ENCODE measurements around the gene PHF20.
A peak's percentile ranks its signal among the peaks of the same experiment; 100 is the strongest.
"Not testable (repeated sequence)": the region's sequence is repeated elsewhere in the genome, so short reads cannot be mapped to it uniquely, and the experiment has no call there.

The PHF20 gene

DNA sequence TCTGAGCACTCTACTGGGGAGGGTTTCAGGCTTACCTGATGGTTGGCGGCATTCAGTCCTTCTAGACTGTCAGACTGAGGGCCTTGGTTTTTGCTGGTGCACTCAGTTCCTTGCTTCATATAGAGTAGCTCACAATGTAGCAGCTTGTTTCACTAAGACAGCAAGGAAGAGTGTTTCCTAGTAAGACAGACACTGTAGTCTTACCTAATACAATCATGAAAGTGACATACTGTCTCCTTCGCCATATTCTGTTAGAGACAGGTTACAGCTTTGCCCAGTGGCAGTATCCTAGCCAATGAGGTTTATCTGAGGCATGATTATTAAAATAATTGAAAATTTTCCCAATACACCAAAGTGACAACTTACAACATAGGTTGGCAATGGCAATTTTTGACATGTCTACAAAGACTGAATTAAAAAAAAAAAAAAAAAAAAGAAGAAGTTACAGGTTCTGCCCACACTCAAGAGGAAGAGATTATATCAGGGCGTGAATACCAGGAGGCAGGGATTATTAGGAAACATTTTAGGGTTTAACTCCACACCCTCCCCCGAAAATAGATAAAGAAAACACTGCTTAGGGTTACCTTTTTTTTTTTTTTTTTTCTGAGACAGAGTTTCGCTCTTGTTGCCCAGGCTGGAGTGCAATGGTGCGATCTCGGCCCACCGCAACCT is 115.7 kb downstream of the PHF20 start:
- DNase-seq, result no peak

- DNase-seq, result no peak
These were observed 116.8 kb downstream of the PHF20 start for GRCh38 chr20:35888657-35889056.

DNA sequence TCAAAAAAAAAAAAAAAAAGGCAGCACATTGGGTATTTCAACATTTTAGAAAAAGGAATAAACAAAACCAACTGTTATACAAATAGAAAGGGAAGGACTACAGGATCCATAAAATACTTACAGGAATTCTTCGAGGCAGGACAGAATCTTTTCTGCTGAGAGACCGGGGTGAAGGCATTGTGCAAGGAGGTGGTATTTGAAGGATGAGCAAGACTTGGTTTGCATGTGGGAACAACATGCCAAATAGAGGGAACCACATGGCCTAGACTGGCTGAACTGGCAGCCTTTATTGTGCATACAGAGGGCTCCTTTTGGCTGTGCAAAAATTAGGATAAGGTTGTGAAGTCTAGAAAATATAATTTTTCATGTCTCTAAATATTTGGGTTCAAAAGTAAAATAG is 119.6 kb downstream of the PHF20 start:
- DNase-seq, result peak; percentile 46

DNA sequence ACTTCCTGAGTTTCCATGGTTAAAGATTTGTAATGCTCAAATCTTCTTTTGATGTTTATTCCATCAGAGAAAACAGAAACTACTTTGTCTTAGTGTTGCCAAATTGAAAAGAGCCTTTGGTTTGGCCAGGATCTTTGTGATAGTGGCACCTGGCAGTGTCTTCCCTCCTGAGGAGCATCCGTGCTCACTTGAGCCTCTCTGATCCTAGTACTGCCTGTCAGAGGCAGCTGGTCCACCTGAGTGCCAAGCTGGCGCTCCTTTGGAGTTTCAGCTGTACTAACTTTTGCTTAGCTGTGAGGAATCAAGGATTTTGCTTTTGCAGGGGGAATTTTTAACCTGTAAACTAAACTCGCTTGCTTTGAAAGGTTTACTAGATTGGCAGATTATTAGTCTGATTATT is 121.1 kb downstream of the PHF20 start:
- no peak for DNase-seq

- no peak for DNase-seq
These were observed 122.1 kb downstream of the PHF20 start for GRCh38 chr20:35893942-35894341.

GRCh38 chr20:35895516-35895915 is 123.7 kb downstream of the PHF20 start:
- not testable (repeated sequence) for DNase-seq

- no peak for DNase-seq
These were observed 127.2 kb downstream of the PHF20 start for GRCh38 chr20:35899064-35899463.

GRCh38 chr20:35901230-35901629 is 129.4 kb downstream of the PHF20 start:
- DNase-seq, result not testable (repeated sequence)

GRCh38 chr20:35901678-35902544 is 130.1 kb downstream of the PHF20 start:
- peak; percentile 84 for DNase-seq

GRCh38 chr20:35902545-35902941 is 130.7 kb downstream of the PHF20 start:
- DNase-seq, result no peak

GRCh38 chr20:35903843-35904242 is 132.0 kb downstream of the PHF20 start:
- DNase-seq, result no peak

DNA sequence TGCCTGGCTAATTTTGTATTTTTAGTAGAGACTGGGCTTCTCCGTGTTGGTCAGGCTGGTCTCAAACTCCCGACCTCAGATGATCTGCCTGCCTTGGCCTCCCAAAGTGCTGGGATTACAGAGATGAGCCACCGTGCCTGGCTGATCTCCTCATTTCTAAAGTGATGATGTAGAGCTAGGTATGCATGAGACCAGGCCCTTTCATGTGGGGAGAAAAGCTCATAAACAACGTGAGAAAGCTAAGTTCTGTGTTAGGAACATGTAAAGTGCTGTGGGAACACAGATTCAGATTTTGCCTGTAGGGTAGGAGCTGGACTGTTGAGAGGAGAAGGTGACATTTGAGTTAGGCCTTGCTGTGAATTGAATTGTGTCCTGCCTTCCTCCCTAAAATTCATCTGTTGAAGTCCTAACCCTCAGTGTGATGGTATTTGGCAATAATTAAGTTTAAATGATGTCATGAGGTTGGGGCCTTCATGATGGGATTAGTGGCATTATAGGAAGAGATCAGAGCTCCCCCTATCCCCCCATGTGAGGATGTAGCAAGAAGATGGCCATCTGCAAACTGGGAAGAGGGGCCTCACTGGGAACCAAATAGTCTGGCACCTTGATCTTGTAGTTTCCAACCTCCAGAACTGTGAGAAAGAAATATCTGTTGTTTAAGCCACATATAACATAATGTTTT is 133.3 kb downstream of the PHF20 start:
- DNase-seq, result no peak

DNA sequence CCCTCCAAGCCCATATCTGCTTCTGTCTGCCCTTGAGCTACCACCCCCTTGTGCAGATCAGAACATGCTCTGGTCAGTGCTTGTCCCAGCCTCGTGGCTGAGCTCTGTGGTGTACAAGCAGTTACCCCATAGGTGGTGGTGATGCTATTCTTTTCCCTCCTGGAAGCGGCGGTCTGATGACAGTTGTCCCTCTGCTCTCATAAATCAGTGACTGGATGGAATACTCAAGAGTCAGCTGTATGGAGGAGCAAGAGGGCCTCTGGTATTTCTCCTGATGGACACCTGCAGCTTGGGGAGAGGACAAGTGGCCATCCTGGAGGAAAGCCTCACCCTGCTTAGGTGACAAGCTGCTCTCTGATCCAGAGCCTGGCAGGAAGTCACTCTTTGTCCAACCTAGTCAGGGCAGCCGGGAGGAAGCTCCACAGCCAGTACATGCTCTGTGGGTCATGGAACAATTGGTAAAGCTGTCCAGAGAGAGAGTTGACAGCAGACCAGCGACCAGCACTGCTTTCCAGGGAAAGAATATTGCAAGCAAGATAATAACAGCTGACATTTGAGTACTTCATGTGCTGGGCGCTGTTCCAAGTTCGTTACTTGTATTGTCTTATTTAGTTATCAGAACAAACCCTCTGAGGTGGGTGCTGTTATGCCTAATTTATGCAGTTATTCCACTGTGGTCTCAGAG is 135.3 kb downstream of the PHF20 start:
- no peak for DNase-seq

DNA sequence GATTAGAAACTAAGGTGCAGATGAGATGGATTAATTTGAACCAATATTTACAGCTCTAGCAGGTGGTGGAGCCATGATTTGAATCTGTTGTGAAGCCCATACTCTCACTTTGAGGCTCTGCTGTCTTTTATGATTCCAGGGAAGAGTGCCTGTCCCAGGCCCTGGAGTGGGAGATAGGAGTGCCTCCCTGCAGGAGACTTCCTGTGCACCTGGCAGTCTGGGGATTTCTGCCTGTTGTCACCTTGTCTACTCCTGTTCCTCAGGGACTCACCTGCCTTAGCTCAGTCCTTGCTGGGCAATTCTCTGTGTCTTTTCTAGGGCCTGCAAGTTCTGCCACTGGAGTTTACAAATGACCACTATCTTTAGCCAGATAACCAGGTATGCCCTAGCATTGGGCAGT is 136.2 kb downstream of the PHF20 start:
- DNase-seq, result no peak

DNA sequence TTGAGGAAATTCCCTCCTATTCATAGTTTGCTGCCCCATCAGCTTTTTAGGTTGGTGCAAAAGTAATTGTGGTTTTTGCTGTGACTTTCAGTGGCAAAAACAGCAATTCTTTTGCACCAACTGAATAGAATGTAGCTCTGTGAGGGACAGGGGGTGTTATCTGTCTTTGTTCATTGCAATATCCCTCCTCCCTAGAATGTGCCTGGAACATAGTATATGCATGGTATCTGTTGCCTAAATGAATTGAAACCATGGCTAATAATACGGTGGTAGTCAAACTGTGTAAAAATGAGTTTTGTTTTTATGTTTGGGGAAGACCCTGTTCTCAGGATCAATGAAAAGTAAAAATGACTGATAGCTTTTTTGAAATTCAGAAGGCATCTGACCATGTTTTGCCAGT is 137.4 kb downstream of the PHF20 start:
- DNase-seq, result no peak

GRCh38 chr20:35909796-35910195 is 138.0 kb downstream of the PHF20 start:
- no peak for DNase-seq

- DNase-seq, result no peak
These were observed 138.4 kb downstream of the PHF20 start for GRCh38 chr20:35910254-35910653.

DNA sequence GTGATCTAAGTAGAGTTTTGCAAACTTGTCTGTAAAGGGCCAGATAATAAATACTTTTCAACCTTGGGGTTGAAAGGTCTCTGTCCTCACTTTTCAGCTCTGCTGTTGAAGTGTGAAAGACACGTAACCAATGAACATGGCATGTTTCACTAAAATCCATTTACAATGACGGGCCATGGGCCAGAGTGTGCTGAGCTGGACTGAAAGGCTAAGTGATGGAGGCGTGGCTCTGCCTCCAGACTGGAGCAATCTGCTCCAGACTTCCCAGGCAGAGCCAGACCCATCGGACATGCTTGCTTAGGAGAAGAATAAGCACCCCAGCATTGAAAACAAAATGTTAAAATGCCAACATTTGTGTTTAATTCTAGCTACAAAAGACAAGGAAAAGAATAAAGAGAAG is 141.1 kb downstream of the PHF20 start:
- DNase-seq, result no peak

- DNase-seq, result no peak
These were observed 145.3 kb downstream of the PHF20 start for GRCh38 chr20:35917077-35917476.

DNA sequence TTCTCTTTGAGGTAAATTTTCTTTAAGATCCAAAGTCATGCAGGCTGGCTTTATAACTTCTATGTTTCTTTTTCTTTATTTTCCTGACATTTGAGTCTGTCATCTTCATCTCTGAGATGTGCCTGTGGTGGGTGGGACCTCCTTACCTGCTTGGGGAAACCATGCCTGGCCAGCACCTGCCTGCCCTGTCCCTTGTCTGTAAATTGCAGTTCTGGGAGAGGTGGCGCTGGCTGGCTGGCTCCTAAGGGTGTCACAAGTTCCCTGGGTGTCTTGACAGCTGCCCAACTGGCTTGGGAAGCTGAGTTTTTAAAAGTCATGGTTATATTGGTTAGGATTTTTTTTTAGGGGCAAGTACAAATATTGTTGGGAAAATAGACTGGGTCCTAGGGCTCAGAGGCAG is 146.2 kb downstream of the PHF20 start:
- no peak for DNase-seq

DNA sequence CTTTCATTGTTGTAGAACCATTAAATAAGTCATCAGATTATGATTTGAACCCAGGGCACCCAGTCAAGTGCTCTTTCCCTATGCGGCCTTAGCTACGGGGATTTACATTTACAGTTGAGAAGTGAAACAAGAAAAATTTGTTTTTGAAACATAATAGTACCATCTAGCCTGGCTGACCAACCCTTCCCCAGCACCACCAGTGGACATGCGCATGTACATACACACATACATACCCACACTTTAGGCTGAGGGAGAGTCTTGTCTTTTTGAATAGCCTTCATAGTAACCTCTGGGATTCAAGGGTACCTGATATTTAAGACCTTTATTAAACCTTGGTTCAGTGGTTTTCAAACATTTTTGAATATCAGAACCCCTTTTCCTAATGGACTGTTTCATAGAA is 148.7 kb downstream of the PHF20 start:
- no peak for DNase-seq

- DNase-seq, result no peak
These were observed 157.5 kb downstream of the PHF20 start for GRCh38 chr20:35929301-35929700.

DNA sequence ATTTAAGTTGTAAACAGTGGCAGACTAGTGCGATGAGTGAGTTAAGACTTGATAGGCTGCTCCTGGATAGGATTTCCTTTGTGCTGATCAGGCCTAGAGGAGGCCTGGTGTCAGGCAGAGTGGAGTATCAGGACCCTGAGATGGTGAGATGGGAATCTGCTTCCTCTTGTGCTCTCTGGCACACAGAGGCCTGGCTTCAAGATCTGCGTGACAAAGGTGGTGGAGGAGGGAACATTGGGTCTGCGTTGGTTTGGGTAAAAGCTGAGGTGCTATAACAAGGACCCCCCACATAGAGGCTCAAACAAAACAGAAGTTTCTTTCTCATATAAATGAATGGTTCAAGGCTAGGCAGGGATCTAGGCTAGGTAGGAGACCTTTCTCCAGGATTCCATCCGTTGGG is 162.2 kb downstream of the PHF20 start:
- no peak for DNase-seq
